NCI-H510A (cell line): ENCODE results near the gene TMEM37.
A peak's percentile ranks its signal among the peaks of the same experiment; 100 is the strongest.
"Not testable (repeated sequence)": the region's sequence is repeated elsewhere in the genome, so short reads cannot be mapped to it uniquely, and the experiment has no call there.

Source experiments
- DNase-seq: peaks from one replicate; lab custom pipeline; 2025; lab: John Stamatoyannopoulos, UW

The TMEM37 gene, protein sequence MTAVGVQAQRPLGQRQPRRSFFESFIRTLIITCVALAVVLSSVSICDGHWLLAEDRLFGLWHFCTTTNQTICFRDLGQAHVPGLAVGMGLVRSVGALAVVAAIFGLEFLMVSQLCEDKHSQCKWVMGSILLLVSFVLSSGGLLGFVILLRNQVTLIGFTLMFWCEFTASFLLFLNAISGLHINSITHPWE

DNA sequence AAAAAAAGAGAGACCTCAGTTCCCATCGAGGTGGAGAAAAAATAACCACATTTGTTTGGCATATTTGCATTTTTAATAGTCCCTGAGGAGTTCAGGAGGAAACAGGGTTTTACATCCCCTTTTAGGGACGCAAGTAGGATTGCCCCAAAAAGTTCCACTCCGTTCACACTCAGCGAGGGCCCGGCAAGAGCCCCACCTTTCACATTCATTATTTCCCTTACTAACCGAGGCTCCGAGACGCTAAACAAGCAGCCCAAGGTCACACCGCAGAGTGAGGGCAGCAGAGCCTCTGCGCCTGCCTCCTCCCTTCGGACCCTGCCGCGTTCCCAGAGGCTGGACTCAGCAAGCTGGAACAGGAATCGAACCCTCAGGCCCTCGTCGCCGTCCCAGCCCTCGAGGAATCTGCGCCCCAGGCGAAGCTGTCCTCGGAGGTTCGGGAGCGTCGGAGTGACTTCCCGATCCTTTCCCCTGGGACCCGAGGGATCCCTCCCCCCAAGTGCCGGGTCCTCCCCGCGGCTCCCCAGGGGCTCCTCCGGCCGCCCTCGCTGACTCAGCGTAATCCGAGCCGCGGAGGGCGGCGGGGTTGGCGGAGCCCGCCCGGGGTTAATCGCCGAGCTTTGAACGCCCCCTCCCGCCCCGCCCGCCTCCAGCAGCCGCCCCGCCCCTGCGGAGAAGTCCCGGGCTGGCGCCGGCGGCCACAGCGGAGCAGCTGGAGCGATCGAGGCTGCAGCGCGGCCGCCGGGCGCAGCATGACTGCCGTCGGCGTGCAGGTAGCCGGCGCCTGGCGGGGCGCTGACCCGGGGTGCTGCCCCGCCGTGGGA, at the start of gene TMEM37:
Gene TMEM37 (plus strand): TSS at position 700 of the 821 bp plus-strand sequence. CDS start 50 bp downstream, at position 750.
- peak; percentile 61 for DNase-seq

DNA sequence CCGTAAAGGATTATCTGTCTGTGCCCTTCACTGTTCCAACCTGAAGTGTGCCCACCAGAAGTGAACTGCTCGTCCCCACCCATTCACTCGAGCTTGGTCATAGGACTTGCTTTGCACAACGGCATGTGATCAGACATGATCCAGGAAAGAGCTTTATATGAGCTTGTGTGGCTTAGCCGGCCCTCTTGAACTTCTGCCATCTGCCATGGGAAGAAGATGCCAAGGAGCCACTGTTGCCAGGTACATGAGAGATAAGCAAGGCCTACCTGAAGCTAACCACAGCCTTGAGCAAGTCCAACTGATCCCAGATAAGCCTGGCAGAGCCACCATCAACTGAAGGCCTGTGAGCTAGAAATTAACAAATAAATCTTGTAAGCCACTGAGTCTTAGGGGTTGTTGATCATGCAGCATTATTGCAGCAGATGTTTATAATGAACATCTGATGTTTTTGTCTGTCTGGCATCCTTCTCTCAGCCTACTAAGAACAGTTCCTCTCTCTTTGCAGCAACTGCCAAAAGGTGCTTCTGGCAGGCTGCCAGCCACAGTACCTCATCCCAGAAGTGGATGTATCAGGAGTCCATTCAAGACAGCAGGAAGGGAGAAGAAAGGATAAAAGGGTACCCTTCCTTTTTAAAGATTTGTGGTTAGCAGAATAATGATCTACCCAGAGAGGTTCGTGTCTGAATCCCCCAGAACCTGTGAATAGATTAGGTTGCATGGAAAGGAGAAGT, 48.1 kb upstream of the TMEM37 start:
- DNase-seq = no peak

DNA sequence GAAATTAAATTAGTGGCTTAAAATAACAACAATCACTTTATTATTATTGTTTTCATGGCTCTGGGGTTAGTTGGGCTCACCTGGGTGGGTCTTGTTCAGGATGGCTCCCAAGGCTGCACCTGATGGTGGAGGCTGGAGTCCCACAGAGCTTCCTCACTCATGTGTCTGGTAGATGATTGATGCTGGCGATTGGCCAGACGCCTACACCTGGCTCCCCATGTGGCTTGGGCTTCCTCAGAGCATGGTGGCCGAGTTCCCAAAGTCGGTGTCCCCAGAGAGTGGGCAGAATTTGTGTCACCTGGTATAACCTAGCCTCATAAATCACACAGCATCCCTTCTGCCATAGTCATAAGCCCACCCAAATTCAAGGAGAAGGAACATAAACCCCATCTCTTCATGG, 46.7 kb upstream of the TMEM37 start:
- no peak for DNase-seq

DNA sequence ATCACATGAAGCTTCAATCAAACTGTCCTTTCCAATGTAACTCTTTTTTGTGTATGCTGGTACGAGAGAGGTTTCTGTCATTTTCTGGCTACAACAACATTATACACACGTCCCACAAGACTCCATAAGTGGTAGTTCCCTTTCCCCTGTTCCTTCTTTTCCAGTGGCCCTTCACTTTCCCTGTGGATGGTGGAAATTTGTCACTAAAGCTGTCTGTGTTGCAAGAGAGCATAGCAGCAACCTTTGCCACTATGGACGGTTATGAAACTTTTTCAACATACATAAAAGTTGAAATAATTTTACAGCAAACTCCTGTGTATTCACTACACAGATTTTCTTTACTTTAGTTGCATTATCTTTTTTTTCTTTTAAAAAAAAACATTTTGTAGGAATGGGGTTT, 46.2 kb upstream of the TMEM37 start:
- DNase-seq = no peak

DNA sequence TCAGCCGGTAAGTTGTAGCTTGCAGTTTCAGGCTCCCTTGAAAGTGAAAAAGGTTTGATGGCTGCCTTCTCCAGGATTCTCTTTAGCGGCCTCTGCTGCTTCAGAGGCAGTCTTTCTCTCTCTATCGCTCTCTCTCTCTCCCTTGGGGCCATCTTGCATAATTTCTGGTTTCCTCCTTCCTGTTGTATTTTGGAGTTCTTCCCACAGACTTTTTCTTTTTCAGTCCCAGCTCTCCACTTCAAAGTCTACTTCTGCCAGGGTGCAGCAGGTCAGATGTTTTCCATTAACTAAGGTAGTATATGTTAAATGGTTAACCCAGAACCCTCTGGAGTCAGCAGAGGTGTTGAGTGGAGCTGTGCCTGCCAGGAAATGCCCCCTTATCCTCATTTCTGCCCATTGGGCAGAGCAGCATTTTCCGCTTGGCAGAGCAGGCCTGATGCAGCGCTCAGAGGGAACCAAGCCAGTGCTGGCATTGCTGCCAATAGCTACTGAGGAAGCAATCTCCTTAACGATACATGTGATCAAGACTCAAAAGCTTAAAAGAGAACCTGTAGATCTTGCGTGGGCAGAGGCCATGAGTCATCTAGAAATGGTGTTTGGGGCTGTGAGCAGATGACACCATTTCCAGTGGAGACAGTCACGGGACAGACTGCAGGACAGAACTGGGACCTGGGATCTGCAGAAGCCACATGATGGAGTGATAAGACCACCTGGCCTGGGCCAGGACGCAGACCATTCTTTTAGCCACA, 44.1 kb upstream of the TMEM37 start:
- DNase-seq = no peak

DNA sequence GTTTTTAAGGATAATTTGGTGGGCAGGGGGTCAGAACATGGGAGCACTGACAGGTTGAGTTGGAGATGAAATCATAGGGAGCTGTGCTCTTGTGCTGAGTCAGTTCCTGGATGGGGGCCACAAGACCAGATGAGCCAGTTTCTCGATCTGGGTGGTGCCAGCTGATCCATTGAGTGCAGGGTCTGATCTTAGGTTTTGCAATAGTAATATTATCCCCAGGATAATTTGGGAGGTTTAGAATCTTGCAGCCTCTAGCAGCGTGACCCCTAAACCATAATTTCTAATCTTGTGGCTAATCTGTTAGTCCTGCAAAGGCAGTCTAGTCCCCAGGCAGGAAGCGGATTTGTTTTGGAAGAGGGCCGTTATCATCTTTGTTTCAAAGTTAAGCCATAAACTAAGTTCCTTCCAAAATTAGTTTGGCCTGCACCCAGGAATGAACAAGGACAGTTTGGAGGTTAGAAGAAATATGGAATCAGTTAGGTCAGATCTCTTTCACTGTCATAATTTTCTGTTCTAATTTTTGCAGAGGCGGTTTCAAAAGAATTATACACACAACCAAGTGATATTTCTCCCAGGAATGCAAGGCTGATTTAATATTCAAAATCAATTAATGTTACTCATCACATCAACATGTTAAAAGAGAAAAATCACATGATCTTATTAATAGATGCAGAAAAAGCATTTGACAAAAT, 41.9 kb upstream of the TMEM37 start:
- DNase-seq = no peak

DNA sequence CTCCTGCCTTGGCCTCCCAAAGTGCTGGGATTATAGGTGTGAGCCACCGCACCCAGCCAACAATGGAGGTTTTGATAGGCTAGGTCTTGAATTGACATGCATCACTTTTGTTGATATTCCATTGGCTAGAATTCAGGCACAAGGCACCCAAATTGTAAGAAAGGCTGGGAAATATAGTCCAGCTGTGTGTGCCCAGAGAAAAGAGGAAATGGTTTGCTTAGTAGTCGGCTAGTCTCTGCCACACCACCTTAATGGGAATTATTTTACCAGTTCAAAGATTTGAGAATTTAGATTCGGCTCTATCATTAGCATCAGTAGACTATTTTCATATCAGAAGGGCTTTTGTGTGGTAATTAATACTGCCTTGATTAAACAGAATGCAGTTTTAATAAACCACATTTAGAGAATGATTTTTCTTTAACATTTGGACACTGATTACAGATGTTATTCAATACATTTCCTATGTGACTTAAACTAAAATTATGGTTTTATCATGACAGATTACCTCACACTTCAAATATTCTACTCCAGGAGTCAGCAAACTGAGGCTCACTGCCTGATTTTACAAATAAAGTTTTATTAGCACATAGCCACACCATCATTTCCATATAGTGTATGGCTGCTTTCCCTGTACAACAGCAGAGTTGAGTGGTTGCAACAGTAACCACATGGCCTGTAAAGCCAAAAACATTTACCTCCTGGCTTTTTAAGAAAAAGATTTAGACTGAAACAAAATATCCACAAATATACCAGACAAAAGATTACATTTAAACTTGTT, 37.5 kb upstream of the TMEM37 start:
- no peak for DNase-seq

DNA sequence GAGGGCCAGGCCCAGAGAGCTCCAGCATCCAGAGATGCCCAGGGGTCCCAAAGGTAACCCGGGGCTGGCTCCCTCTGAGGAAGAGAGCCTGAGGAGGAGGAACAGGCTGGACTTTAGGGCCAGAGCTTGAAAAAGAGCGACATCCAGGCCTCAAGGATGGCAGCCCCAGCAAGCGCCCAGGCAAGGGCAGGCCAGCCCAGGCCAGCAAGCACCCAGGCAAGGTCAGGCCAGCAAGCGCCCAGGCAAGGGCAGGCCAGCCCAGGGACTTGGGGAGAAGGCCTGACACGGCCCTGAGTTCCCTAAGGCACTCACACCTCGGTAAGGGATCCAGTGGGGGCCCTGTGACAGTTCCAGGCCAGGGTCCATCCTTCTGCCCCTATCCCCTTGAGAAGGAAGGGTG, 34.5 kb upstream of the TMEM37 start:
- no peak for DNase-seq

DNA sequence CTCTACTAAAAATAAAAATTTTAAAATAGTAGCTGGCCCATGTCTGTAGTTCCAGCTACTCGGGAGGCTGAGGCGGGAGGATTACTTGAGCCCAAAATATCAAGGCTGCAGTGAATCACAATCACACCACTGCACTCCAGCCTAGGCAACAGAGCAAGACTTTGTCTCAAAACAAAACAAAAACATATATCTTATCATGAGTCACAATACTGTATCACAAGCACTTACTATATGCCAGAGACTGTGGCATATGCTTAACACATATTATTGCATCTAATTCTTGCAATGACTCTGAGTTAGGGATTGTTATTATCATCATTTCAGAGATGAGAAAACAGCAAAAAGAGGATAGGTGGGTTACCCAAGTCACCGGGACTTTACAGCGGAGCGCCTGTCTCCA, 29.5 kb upstream of the TMEM37 start:
- DNase-seq = no peak

DNA sequence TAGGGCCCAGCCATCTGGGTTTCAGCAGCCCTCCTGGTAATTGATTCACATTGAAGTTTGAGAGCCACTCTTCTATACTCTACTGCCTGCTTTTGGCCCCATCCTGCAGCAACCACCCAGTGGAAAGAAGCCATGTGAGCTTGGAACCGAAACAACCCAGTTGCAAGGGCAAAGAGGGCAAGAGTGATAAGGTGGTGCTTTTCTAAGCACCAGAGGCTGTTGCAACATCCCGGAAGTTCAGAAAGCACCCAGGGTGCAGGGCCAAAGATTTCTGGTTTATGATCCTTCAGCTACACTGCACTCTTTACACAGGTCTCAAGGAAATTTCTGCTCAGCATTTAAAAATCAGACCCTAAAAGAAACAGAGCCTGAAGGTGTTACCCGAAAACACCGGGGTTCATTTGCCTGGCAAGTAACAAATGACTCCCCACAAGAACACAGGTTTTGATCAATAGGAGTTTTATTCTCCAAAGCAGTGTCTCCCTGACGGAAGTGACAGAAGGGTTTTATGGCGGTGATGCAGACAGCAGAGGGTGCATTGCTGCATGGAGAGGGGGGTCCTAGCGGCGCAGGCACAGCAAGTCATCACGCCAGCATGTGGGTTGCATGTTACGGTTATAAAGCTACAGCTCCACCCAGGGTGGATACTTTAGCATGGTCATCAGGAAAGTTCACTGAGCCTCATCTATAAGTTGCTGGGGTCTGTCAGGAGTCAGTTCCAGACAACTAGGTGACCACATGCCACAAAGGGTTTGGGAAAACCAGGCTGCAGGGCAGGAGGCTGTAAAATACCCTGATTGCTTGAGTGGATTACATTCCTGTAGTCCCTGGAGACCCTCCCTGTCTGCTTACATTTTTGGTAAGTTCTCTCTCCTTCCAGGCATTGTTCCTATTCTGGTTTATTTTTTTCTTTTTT, 28.8 kb upstream of the TMEM37 start:
- DNase-seq = no peak

DNA sequence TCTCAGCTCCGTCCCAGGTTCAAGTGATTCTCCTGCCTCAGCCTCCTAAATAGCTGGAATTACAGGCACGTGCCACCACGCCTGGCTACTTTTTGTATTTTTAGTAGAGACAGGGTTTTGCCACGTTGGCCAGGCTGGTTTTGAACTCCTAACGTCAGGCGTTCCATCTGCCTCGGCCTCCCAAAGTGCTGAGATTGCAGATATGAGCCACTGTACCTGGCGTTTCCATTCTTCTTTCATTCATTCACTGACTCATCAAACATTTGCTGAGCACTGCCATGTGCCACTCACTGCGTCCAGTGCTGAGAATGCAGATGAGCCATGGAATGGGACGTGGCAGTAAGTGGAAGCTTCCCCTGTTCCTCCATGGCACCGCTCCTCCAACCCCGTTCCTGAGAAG, 28.0 kb upstream of the TMEM37 start:
- DNase-seq = not testable (repeated sequence)

DNA sequence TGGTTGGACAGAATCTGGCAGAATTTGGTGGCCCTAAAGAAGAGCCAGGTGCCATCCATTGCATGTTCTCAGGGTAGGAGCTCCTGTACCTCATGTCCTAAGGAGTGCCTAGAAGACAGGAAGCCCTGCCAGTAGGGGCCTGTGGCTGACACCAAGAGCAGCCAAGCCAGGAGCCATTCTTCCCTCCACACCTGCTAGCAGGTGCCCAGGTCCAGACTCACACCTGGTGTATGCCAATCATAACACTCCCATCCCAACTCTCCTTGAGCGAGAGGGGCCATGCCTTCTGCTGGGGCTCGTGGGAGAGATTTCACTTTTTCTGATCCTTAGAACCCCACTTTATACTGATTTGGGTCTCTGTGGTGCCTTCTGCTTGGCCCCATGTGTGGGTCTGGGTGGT, 26.5 kb upstream of the TMEM37 start:
- DNase-seq = no peak

DNA sequence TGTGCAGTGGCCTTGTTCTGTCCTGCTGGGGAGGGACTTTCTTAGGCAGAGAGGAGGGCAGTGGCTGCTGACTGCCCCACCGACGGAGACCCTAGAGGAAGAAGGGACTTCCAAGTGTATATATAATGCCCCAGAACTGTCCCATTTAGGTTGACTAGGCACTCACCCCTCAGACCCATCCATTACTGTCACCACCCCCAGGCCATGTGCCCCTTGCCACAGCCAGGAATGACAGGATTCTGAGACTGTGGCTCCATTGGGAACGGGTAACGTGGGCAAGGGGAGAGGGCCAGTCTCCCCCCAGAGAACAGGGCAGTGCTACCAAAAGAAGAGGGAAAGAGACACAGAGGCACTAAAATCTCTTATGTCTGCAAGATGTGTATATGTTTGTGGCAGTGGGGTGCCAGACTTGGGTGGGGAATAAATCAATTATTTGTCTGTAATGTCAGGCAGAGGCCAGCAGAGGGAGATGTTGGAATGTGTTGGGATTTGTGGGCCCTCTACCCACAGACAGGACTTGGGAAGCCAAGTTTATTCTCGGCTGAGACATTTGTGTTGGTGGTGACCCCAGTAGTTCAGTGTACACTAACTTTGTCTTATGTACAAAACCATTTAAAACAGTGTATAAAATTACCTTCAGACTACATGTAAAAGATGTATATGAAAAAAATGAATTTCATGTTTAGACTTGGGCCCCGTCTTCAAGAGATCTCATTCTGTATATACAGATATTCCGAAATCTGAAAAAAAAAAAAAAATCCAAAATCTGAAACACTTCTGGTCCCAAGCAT, 24.0 kb upstream of the TMEM37 start:
- peak; percentile 7 for DNase-seq

DNA sequence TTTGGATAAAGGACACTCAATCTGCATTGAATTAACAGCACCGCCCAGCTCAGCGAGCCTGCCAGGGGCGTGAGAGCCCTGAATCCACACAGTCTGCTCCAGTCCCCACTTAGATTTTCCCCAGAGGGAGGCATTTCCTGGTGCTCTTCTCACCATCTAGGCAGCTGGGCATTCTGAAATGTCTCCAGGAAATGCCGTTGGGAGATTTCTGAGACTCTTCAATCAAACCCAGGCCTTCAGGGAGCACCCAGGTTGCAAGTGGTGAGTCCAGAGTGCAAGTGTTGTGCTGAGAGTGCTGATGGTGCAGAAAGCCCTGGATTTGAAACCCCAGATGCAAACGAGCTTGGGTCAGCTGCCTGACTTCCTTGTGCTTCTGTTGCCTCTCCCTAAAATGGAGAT, 23.4 kb upstream of the TMEM37 start:
- no peak for DNase-seq

DNA sequence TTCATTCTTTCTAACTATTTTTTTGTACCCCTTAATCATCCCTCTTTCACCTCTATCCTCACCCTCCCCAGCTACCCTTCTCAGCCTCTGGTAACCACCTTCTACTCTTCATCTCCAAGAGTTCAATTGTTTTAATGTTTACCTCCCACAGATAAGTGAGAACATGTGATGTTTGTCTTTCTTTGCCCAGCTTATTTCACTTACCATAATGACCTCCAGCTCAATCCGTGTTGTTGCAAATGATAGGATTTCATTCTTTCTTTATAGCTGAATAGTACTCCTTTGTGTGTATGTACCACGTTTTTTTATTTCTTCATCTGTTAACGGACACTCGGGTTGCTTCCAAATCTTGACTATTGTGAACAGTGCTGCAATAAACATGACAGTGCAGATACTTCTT, 22.1 kb upstream of the TMEM37 start:
- no peak for DNase-seq

DNA sequence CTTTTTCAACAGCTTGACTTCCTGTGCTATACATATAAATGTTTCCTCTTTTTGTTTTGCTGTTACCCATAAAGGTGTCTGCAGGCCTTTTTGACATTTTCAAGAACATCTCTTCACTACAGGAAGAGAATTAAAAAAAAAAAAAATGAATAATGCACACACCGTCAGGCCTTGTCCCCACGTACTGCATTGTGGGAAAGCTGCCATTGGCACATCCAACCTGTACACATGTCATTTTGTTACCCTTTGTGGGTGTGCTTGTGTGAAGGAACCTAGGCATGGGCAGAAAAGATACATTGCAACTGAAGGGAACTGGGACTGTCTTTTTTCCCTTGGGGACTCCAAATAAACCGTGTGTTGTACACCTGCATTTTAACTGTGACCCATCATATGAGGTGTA, 16.8 kb upstream of the TMEM37 start:
- no peak for DNase-seq

DNA sequence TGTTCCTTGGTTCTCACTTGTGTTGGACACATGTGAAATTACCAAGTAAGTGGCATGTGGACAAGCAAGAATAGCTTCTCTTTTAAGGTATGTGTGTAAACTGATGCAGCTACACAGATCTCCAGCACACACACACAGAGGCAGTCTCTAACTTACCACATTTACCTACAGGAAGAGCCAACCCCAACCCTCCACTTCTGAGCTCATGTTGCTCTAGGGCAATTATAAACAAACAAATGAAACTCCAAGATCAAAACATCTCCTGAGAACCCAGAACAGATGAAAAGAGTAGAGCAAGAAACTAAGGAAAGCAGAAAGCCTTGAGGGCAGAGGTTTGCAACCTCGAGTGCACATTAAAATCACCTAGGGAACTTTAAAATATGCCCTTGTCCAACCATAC, 16.0 kb upstream of the TMEM37 start:
- no peak for DNase-seq

DNA sequence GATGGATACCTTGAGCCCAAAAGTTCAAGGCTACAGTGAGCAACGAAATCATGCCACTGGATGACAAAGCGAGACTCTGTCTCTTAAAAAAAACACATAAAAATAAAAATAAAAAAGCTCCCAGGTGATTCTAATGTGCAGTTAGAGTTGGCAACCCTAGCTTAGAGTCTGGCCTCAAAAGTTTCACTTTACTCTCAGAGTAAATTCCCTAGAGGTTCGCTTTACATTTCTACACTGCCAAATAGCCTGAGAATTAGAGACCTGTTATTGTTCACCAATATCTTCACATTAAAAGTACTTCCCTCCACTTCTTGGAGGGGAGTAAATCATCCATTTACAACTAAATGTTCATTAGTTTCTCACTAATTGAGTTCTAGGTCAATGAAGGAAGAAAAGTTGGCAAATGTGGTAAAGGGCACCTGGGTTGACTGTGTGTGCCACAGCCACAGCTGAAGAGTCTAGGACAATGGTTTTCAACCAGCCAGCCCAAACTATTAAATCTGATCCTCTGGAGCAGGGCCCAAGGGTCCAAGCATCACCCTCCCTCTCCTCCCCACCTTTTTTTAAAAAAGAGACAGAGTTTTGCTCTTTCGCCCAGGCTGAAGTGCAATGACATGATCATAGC, 15.2 kb upstream of the TMEM37 start:
- DNase-seq = no peak

DNA sequence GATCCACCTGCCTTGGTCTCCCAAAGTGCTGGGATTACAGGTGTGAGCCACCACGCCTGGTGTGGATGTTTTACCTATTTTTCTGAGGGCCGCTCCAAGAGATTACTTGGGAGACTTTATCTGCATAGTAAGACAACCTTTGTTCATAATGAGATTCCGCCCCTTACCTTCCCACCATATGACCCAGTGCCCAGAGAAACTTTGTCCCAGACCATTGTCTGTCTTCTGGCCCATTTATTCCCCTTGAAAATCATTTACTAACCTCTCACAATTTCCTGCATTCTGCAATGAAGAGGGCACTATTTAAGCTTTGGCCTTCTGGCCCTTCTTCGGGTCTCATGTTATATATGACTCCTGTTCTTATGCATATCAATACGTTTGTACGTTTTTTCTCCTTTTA, 13.7 kb upstream of the TMEM37 start:
- DNase-seq = no peak
